NCI-H2029 (cell line): ENCODE measurements around the gene TBC1D21.

Experiments
- DNase-seq: peaks from one replicate; lab custom pipeline; 2025; lab: John Stamatoyannopoulos, UW

The TBC1D21 gene

DNA sequence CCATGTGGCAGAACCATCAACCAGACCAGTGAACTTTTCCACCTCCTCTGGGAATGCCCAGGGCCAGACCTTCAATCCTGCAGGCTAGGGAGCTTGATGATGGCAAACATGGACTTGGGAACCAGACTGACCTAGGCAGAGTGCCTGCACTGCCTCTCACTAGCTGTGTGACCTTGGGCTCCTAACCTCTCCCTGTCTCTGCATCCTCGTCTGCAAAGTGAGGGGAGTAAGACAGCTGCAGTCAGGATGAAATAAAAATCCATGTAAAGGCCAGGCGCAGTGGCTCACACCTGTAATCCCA lies 35.4 kb downstream of the TBC1D21 start:
- DNase-seq: no peak

DNA sequence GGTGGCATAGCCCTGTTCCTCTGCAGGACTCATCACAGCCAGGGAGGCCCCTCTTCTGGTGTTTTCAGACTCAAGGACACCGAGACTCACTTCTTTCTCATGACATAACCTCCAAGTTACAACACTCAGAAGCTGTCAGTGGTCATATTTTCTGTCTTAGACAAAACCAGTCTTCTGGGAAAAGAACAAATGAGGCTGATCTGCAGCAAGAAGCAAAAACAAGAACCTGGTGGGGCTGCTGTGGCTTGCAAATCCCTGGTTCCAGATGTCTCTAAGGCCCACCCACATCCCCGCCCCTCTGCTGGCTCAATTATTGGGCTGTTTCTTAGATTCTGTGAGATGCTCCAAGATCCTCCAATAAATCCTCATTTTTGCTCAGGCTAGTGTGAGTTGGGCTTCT lies 36.3 kb downstream of the TBC1D21 start:
- DNase-seq: no peak

DNA sequence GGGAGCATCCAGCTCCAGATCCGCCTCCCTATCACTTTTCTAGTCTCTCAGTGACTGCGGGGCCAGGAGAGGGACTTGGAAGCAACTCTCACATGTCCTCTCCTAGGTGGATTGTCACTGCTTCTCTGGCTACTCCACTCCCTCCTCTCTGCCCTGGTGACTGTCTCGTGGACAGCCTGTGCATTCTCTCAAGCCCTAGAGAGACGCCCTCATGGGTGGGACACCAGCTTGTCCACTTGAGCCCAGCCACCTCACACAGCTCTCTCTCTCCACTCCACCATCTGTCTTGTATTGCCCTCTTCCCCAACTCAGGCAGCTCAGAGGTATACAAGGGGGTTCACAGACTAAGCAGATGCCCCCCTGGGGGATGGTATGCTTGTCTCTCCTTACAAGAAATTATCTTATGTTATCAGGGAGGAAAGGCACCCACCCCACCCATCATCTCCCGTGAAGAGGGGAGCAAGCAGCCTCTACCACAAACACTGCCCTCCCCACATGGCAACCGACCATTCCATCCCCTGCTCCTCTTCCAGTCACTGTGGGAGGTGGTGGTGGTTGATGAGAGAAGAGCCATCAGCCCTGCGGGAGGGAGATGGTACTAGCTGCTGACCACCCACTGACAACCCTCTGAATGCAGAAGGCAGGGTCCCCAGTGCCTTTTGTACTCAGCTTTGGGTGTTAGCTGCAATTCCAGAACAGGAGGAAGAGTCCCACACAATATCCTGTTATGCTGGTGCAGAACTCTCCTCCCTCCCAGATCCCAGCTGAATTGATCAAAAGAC lies 37.3 kb downstream of the TBC1D21 start:
- no peak for DNase-seq

DNA sequence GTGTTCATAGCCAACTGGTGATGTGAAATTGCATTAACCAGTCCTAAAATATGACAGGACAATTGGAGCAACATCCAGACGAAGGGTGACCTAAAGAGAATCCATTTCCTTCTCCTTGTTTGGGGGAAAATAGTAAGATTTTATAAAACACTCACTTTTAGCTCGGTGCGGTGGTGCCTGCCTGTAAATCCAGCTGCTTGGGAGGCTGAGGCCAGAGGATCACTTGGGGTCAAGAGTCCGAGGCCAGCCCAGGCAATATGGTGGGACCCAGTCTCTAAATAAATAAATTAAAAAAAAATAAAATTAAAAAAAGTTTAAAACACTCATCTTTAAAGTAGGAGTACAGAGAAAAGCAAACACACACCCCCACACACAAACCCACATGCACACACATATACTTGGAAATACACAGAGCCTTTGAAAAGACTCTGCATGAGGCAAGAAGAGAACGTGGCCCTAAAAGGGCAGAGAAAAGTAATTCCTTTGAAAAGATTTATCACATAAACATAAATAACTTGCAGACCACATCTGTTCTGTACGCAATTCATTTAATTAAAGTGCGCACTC lies 38.7 kb downstream of the TBC1D21 start:
- no peak for DNase-seq

DNA sequence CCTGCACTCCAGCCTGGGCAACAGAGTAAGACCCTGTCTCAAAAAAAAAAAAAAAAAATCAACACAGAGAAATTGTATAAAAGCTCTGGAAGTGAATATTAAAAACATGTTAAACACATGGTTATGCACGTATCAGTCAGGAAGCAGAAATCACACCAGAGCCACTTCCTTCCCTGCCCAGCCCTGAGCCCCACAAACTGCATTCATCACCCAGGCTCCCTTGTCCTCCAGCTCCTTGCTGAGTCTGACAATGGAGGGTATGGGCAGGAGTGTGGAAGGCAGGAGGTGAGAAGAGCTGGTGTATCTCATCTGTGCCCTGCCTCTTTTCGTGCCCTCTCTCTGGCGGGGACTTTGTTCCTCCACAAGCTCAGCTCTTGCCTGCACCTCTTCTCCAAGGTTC lies 40.8 kb downstream of the TBC1D21 start:
- DNase-seq: no peak

DNA sequence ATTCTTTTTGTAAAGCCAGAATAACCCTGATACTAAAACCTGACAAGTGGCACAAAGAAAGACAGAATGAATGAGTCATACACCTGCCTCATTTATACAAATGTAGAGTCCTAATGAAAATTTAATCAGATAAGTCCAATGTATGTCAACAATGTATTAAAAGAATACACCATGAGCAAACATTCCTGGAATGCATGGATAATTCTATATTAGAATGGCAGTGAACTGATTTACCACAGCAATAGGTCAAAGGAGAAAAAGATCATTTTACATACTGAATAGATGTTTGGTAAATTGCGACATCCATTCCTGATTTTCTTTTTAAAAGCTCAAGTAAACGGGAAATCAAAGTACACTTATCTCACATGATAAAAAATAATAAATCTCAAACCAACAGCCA lies 41.7 kb downstream of the TBC1D21 start:
- DNase-seq: no peak

DNA sequence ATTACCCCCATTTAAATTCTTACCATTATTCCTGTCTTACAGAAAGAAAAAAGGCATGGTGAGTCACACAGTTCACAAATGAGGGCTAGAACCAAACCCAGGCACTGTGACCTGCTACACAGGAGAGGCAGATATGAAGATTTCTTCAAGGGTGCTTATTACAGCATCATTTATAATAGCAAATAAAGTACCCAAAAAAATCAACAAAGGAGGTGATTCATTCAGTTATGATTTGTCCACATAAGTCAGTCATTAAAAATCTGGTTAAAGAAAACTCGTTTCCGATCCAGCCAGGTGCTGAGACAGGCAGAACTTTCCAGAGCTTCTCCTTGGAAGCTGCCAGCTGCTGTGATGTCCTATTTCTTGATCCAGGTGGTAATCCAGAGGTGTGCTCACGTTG lies 45.4 kb downstream of the TBC1D21 start:
- DNase-seq: no peak

DNA sequence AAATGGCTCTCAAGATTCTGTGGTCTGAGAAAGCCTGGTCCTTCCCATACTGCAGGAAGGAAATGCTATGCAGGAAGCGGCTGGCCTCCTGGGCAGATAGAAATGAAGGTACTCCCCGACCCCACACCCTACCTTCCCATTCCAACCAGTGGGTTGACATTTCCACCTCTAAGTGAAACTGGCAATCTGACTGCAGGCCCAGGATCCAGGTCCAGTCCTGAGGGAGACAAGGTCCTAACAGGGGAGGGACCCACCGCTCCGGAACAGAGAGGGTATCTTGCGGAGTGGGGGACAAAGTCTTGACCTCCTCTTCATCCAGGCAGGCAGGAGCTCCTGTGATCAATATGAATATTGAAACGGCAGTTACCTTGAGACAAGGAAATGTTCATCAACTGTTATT lies 46.3 kb downstream of the TBC1D21 start:
- no peak for DNase-seq

DNA sequence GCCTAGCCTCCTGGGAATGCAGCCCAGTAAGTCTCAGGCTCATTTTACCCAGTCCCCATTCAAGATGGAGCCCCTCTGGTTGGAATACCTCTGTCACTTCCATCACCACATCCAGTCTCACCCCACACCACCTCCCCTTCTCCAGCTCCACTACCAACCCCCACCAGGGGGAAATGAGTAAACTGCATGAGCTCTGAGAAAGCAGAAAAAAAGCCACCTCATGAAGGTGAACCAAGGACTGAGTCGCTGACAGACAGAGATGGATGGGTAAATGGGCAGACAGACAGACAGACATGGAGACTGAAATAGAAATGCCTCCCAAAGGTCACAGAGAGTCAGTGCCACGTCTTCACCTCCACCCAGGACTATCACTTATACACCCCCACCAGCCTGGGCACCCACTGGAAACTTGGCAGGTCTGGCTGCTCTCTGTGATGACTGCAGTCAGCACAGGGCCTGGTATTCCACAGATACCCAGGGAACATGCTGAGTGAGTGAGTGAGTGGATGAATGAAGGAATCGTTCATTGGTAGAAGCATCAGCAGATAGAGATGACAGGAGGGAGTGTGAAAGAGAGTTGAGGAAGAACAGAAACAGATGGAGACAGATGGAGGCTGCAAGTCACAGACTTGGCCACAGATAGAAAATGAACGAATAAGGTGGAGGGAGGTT lies 48.0 kb downstream of the TBC1D21 start:
- no peak for DNase-seq

DNA sequence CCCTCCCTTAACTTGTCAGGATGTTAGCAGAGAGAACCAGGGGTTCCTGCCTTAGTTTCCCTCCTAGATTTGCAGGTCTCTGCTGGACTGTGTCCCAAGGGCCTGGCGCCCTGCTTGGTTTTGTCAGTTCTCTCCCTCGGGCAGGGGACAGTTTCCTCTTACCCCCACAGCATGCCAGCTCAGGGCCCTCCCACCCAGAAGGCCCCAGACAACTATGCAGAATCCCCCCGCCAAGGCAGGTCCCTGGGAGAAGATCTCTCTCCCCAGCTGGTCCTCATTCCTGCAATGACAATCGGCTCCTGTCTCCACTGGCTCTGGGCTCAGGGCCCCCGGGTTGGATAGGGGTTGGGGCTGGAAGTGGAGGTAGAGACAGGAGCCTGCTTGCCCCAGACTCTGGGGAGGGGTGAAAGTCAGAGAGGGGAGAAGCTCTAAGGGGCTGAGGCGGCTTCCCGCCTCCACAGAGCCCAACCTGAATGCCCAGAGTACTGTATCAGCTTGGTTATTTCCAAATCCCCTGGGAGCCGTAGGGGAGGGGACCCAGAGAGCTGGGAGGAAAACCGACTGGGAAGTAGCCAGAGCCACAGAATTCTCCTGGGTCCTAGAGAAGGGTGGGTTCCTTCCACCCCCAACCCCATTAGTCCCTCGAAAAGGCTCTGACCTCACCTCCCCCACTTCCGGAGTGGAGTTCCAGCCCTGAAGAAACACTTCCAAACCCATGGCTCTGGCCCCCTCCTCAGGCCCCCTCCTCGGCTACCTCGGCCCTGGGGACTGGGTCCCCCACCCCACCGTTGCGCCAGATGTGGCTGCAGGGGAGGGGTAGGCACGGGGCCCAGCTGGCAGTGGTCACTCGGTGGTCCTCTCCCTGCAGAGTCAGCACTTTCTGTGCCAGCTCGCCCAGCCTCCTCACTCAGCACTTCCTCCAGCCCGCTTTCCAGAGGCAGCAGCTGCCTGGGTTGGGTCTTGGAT lies 49.1 kb downstream of the TBC1D21 start:
- no peak for DNase-seq

DNA sequence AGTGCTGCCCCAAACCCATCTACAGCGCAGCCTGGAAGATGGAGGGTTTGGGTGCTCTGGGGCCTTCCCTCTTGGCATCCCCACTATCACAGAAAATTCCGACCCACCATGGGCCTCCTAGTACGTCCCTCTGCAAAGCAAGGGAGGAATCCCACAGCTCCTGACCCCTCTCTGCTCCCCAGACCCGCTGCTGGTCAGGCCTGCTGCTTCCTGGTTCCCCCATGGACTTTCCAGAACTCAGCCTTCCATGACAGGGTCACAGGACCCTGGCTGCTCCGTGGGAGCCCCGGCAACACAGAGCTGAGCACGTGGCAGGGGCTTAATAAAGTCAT lies 49.8 kb downstream of the TBC1D21 start:
- DNase-seq: no peak

DNA sequence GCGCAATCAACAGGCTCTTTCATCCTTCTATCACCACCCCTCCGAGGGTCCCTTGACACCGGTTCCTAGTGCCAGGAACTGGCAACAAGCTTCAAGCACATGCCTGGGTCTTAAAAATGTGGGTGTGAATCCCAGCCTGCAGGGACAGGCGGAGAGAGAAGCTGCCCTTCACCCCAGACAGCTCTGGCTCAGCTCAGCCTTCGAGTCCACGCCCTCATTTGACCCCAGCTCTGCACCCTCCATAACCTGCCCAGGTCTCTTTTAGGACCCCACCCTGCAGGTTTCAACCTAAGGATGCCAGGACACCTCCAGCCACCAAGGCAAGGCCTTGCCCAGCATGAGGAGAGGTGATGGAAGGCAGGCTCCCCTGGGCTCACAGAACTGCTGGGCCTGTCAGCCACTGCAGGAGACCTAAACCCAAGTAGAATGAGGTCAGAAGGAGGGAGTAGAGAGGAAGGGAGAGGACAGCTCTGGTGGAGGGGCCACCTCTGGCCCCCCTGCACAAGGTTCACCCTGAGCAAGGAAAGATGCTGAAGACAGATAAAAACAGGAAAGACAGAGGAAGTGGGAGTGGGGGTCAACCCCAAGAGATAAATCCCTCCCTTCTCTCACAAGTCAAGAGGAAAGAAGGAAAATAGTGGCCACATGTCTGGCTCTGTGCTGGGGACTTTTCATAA lies 50.3 kb downstream of the TBC1D21 start:
- DNase-seq: no peak

DNA sequence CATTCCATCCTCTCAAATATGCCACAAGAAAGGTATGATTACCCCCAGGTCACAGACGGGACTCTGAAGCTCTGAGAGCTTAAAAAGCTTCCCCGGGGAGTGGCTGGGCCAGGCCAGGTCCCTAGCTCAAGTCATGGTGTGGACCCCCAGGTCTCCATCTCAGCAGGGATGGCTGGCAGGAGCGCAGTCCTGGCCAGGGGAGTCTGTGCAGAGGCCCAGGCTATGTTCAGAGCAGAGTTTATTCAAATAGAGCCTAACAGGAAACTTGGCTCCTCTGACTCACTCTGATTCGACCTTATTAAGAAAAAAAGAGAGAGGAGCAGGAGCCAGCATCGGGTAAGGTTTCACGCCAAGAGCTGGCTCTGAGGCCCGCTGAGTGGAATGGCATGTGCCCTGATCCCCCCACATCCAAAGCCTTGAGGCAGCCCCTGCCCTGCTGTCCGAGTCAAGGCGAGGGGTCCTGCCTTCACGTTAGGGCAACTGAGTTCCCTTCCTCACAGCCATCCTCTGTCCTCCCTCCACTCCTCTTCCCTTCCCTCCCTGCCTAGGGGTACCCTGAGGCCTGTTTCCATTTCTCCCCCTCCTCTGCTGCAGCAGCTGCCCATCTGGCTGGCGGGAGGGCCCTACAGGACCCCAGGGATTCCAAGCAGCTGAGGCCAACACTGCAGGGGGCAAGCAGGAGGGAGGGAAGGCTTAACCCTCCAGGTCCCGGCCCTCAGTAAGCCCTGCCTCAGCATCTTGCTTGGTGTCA lies 51.0 kb downstream of the TBC1D21 start:
- no peak for DNase-seq

DNA sequence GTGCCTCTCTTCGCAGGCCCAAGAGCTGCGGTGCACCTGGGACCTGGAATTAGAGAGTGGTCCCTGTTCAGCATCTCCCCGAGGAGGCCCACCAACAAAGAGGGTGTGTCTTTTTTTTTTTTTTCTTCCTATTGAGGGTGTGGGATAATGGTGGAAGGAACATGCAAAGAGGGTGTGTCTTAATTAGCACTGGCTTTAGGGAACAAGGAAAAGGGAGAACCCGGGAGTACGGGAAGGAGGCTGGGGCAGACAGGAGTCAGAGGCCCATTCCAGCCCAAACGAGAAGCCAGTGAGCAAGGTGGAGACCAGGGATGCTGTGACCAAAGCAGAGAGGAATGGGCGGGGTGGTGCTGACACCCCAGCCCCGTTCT lies 52.5 kb downstream of the TBC1D21 start:
- no peak for DNase-seq

DNA sequence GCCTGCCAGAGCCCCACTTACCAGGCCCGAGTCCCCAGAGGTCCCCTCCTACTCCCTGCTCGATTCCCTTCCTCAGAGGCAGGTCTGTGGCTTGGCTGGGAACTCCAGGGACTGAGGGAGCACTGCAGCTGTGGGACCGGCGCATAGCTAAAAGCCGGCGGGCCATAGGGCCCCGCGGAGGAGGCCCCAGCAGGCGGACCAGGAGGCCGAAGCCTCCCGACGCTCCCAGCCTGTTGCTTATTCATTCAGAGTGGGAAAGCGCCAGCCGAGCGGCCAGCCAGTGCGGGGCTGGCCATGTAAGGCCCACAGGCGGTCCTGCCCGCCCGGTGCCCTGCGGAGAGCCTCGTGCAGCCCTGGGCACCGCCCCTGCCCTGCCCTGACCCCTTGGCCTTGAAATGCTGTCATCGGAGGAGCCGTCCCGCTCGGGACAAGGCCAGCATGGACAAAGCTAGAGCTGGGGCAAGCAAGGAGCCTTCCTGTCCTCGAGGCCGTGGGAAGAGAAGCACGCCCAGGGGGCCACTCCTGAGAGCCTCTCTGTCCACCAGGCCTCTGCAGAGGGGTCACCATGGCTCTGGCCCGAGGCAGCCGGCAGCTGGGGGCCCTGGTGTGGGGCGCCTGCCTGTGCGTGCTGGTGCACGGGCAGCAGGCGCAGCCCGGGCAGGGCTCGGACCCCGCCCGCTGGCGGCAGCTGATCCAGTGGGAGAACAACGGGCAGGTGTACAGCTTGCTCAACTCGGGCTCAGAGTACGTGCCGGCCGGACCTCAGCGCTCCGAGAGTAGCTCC lies 53.0 kb downstream of the TBC1D21 start, which contains the start of gene LOXL1:
TSS of gene LOXL1 (plus strand) at position 244 of the 784 bp plus-strand sequence. CDS start at position 566, 322 bp downstream.
- no peak for DNase-seq

DNA sequence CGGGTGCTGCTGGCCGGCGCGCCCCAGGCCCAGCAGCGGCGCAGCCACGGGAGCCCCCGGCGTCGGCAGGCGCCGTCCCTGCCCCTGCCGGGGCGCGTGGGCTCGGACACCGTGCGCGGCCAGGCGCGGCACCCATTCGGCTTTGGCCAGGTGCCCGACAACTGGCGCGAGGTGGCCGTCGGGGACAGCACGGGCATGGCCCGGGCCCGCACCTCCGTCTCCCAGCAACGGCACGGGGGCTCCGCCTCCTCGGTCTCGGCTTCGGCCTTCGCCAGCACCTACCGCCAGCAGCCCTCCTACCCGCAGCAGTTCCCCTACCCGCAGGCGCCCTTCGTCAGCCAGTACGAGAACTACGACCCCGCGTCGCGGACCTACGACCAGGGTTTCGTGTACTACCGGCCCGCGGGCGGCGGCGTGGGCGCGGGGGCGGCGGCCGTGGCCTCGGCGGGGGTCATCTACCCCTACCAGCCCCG lies 53.7 kb downstream of the TBC1D21 start:
- DNase-seq: no peak

DNA sequence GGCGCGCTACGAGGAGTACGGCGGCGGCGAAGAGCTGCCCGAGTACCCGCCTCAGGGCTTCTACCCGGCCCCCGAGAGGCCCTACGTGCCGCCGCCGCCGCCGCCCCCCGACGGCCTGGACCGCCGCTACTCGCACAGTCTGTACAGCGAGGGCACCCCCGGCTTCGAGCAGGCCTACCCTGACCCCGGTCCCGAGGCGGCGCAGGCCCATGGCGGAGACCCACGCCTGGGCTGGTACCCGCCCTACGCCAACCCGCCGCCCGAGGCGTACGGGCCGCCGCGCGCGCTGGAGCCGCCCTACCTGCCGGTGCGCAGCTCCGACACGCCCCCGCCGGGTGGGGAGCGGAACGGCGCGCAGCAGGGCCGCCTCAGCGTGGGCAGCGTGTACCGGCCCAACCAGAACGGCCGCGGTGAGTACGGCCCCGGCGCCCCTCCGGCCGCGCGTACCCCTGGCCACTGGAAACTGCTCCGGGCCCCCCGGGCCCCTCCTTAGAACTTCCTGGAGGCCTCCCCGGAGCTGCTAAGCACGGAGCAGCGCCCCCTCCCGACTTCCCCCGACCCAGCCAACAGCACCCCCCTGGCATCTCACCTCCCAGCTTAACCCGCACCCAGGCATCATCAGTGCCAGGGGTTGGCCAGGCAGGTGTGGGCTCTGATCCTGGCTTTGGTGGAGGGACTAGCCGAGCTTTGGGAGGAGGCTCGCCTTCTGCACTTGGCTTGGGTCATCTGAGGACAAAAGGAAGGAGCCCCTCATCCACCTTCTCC lies 54.3 kb downstream of the TBC1D21 start:
- no peak for DNase-seq

DNA sequence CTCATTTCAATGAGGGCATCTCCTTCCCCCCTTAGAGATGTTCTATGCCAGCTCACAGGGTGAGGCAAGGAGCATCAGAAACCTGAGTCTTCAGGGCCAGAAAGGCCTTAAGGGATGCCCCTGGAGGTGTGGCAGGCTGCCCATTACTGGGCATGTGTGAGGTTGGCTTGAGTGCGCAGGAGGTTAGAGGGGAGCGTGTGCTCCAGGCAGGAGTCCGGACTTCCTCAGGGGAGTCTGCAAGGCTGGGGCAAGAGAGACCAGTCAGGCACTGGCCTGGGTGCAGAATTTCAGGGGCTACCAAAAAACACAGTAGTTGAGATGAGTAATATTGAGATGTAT lies 54.8 kb downstream of the TBC1D21 start:
- no peak for DNase-seq

DNA sequence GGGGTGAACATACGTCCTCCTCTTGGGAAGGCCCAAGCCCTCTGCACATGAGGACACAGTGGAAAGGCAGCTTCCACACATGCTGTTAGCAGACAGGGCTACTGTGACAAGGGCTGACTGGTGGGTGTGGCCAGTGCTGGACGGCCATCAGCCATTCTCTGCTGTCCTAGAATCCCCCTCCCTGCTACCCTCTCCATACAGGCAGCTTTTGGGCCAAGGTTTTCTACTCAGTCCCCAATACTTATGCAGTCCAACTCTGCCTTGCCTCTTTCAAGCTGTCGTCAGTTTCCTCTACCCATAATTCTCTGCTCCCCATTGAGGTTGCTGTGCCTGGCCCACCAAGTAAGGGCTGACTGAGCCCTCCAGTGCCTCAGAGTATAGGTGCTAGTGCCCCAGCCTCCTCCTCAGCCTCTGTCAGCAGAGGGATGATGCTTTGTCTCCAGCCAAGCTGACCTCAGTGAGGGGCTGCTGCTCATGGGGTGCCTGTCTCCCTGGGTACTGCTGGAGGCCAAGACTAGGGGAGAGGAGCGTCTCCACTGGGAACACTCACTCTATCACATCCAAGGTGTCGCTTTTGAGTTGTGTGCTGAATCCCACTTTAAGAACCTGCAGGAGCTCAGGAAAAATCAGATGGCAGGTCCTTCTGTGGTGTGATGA lies 55.7 kb downstream of the TBC1D21 start:
- DNase-seq: no peak
